GM12878 (cell line): ENCODE results near the gene HIF3A. TPM values are rescaled to one million over a fixed set of nuclear protein-coding genes. Genes with fewer than 3 reads are reported as not detected.

Experiments
- ATAC-seq: fragments of 200-7000 bp; cut with Tn5 transposase; 3 replicates; pipeline ENCODE4 v1.9.1; 2020; ENCODE audit warnings: mild to moderate bottlenecking, moderate library complexity
- BruUV-seq: library from RNA; stranded (reverse); fragments of 400-500 nt; replicated peaks from 2 replicates; lab custom pipeline; 2021; lab: Mats Ljungman, UMichigan
- CTCF ChIA-PET: fragments of 300-600 bp; sonication (Branson Sonifier 250); formaldehyde crosslinking; extraction: SDS; loops from one replicate; lab custom pipeline; 2021; ENCODE audit warnings: inconsistent platforms; lab: Yijun Ruan, JAX
- POLR2A ChIA-PET: fragments of 350-600 bp; formaldehyde crosslinking; extraction: SDS; loops from one replicate; lab custom pipeline; 2021; ENCODE audit warnings: inconsistent platforms; lab: Charles Lee
- RAD21 ChIA-PET: fragments of 300-600 bp; sonication (Branson Sonifier 250); formaldehyde crosslinking; loops from one replicate; lab custom pipeline; 2023; ENCODE audit warnings: antibody characterized with exemption; ENCODE audit not compliant: unreplicated experiment; lab: Charles Lee
- SMC1A ChIA-PET: fragments of 300-600 bp; sonication (Branson Sonifier 250); formaldehyde crosslinking; loops from one replicate; lab custom pipeline; 2023; ENCODE audit not compliant: unreplicated experiment, uncharacterized antibody; lab: Charles Lee
- DNase-seq: peaks from one replicate; pipeline ENCODE4 v3.0.0-alpha.2; 2011; ENCODE audit warnings: low read depth, low spot score
- FAIRE-seq: peaks from 3 replicates; lab custom pipeline; 2011; peaks lifted over from hg19 to GRCh38; lab: Jason Lieb, UNC
- H2AFZ ChIP-seq: 2 replicates; pipeline ENCODE4 v1.6.0; 2011; ENCODE audit warnings: low read depth, low read length, control low read depth; ENCODE audit not compliant: control insufficient read depth
- H3K27ac ChIP-seq: 2 replicates; pipeline ENCODE4 v1.5.1; 2011; ENCODE audit warnings: control low read depth; ENCODE audit not compliant: control insufficient read depth, insufficient read depth
- H3K27me3 ChIP-seq, 2 experiments: replicated peaks in 1 of 2; 2 replicates each; pipeline versions ENCODE4 v1.6.0 to v1.6.1; 2011; ENCODE audit warnings: low read length in 1 of 2; ENCODE audit not compliant: control insufficient read depth in 2 of 2, insufficient read depth in 2 of 2
- H3K36me3 ChIP-seq, 2 experiments: 2 replicates each; pipeline ENCODE4 v1.5.1; 2011; ENCODE audit warnings: low read length in 1 of 2; ENCODE audit not compliant: control insufficient read depth in 2 of 2, insufficient read depth in 2 of 2
- H3K4me1 ChIP-seq: 2 replicates; pipeline ENCODE4 v1.6.1; 2011; ENCODE audit warnings: mild to moderate bottlenecking, low read length, moderate library complexity, mixed read lengths; ENCODE audit not compliant: control insufficient read depth, insufficient read depth
- H3K4me2 ChIP-seq: 2 replicates; pipeline ENCODE4 v1.6.0; 2011; ENCODE audit warnings: control low read depth; ENCODE audit not compliant: control insufficient read depth, insufficient read depth
- H3K4me3 ChIP-seq: fragments of 200-600 bp; sonication (generic); 2 replicates; pipeline ENCODE4 v1.5.1; 2016
- H3K79me2 ChIP-seq: 2 replicates; pipeline ENCODE4 v1.6.0; 2011; ENCODE audit warnings: low read length; ENCODE audit not compliant: control insufficient read depth, insufficient read depth
- H3K9ac ChIP-seq: 2 replicates; pipeline ENCODE4 v1.8.0; 2011; ENCODE audit warnings: low read length, control low read depth, mixed read lengths; ENCODE audit not compliant: control insufficient read depth, insufficient read depth
- H3K9me3 ChIP-seq: replicated peaks from 3 replicates; pipeline ENCODE4 v1.5.1; 2011; ENCODE audit warnings: mild to moderate bottlenecking, low read length; ENCODE audit not compliant: control insufficient read depth, insufficient read depth
- H4K20me1 ChIP-seq: 2 replicates; pipeline ENCODE4 v1.6.0; 2011; ENCODE audit not compliant: control insufficient read depth, insufficient read depth
- ATF3 ChIP-seq: IDR thresholded peaks from 2 replicates; pipeline ENCODE4 v1.6.1; 2011; ENCODE audit warnings: low read depth, mild to moderate bottlenecking, low read length, moderate library complexity, borderline replicate concordance; ENCODE audit errors: extremely low read depth
- ATF7 ChIP-seq: fragments of 450-650 bp; IDR thresholded peaks from 2 replicates; pipeline ENCODE4 v1.6.1; 2016; ENCODE audit warnings: low read depth, mild to moderate bottlenecking
- BMI1 ChIP-seq: fragments of 450-650 bp; IDR thresholded peaks from 2 replicates; pipeline ENCODE4 v1.6.1; 2016; ENCODE audit warnings: mild to moderate bottlenecking, moderate library complexity, borderline replicate concordance
- CREB1 ChIP-seq: IDR thresholded peaks from 2 replicates; pipeline ENCODE4 v1.6.1; 2012; ENCODE audit warnings: low read depth, mild to moderate bottlenecking, inconsistent platforms
- FOS ChIP-seq: IDR thresholded peaks from 3 replicates; pipeline ENCODE4 v1.6.1; 2011; ENCODE audit warnings: borderline replicate concordance; ENCODE audit not compliant: insufficient read length; ENCODE audit errors: extremely low read depth
- FOXM1 ChIP-seq: IDR thresholded peaks from 2 replicates; pipeline ENCODE4 v1.6.1; 2012; ENCODE audit warnings: low read depth, mild to moderate bottlenecking, inconsistent platforms, low read length, moderate library complexity
- GABPA ChIP-seq: IDR thresholded peaks from 2 replicates; pipeline ENCODE4 v1.6.1; 2014; ENCODE audit warnings: antibody characterized with exemption, low read depth, mild to moderate bottlenecking, inconsistent platforms
- IKZF1 ChIP-seq: fragments of 450-650 bp; conservative IDR thresholded peaks from 2 replicates; pipeline ENCODE4 v1.6.1; 2017; ENCODE audit warnings: antibody characterized with exemption, mild to moderate bottlenecking
- IRF5 ChIP-seq: fragments of 450-650 bp; IDR thresholded peaks from 2 replicates; pipeline ENCODE4 v1.6.1; 2017; ENCODE audit warnings: borderline replicate concordance
- MEF2B ChIP-seq: fragments of 450-650 bp; IDR thresholded peaks from 2 replicates; pipeline ENCODE4 v1.6.1; 2018; ENCODE audit warnings: mild to moderate bottlenecking, moderate library complexity; ENCODE audit not compliant: partially characterized antibody, poor library complexity, severe bottlenecking
- NFIC ChIP-seq: IDR thresholded peaks from 2 replicates; pipeline ENCODE4 v1.6.1; 2012; ENCODE audit warnings: low read depth, mild to moderate bottlenecking, inconsistent platforms, low read length, moderate library complexity
- PAX5 ChIP-seq: IDR thresholded peaks from 2 replicates; pipeline ENCODE4 v1.6.1; 2011; ENCODE audit warnings: low read depth, low read length, borderline replicate concordance
- RAD21 ChIP-seq: IDR thresholded peaks from 2 replicates; pipeline ENCODE4 v1.6.1; 2011; ENCODE audit warnings: mild to moderate bottlenecking, low read depth, low read length, moderate library complexity; ENCODE audit not compliant: insufficient read depth
- RB1 ChIP-seq: fragments of 450-650 bp; formaldehyde crosslinking; IDR thresholded peaks from 2 replicates; pipeline ENCODE4 v1.6.1; 2017; ENCODE audit warnings: mild to moderate bottlenecking, borderline replicate concordance
- RUNX3 ChIP-seq: IDR thresholded peaks from 2 replicates; pipeline ENCODE4 v1.6.1; 2012; ENCODE audit warnings: low read length, inconsistent platforms
- SMAD5 ChIP-seq: IDR thresholded peaks from 2 replicates; pipeline ENCODE4 v1.6.1; 2016; ENCODE audit warnings: antibody characterized with exemption, low read depth
- SRF ChIP-seq, 2 experiments: IDR thresholded peaks; 2 replicates each; pipeline ENCODE4 v1.6.1; 2011; ENCODE audit warnings: low read depth in 2 of 2, low read length in 2 of 2, mild to moderate bottlenecking in 1 of 2, moderate library complexity in 1 of 2
- STAT1 ChIP-seq: fragments of 450-650 bp; conservative IDR thresholded peaks from 2 replicates; pipeline ENCODE4 v1.6.1; 2014; ENCODE audit warnings: antibody characterized with exemption, mild to moderate bottlenecking
- ZNF207 ChIP-seq: fragments of 450-650 bp; IDR thresholded peaks from 2 replicates; pipeline ENCODE4 v1.6.1; 2014; ENCODE audit warnings: antibody characterized with exemption, mild to moderate bottlenecking, borderline replicate concordance
- ZZZ3 ChIP-seq: IDR thresholded peaks from 2 replicates; pipeline ENCODE4 v1.6.1; 2011; ENCODE audit warnings: low read depth; ENCODE audit not compliant: control insufficient read depth, insufficient read length
- WGBS: methylation state at CpG from one replicate; pipeline ENCODE4 v1.1.6; 2016; ENCODE audit warnings: low lambda C conversion rate; ENCODE audit not compliant: insufficient replicate concordance, insufficient coverage; ENCODE audit errors: missing lambda C conversion rate; 5-methylcytosine and 5-hydroxymethylcytosine counted together
- in situ Hi-C: fragments of 300-500 bp; cut with MboI; formaldehyde crosslinking; loops from 9 replicates; pipeline ENCODE4 v1.14.3; 2018; ENCODE audit warnings: mixed read lengths
- intact Hi-C: fragments of 100-400 bp; cut with micrococcal nuclease; formaldehyde crosslinking; loops from one replicate; pipeline ENCODE4 v1.14.2; 2022; ENCODE audit not compliant: unreplicated experiment
- polyA plus RNA-seq, 11 experiments: library from polyadenylated mRNA; depleted of rRNA in 4 of 11; unstranded in 6 of 11; stranded (reverse) in 5 of 11; fragments of >200 nt; fragmentation: Nextera tagmentation in 4 of 11; fragmentation: Illumina TruSeq in 1 of 11; extraction: Ambion mirVana in 4 of 11; extraction: Trizol in 1 of 11; gene quantifications; 1 replicate in 1 of 11; 2 replicates in 10 of 11; pipeline versions ENCODE4 v1.2.1 to v1.2.3, GENCODE V29; 2011 to 2016; ENCODE audit warnings: inconsistent platforms in 2 of 11, missing spikeins in 2 of 11, low read depth in 1 of 11
- total RNA-seq, 4 experiments: library from RNA; depleted of rRNA in 3 of 4; stranded (reverse); fragments of >200 nt in 3 of 4; fragmentation: Illumina TruSeq in 1 of 4; extraction: Trizol in 1 of 4; gene quantifications; 2 replicates each; pipeline versions ENCODE4 v1.2.1 to v1.2.3, GENCODE V29; 2013 to 2021

HIF3A gene
- total and polyA plus RNA-seq, 10 of the 15 experiments (the other 5 are each of a cell fraction or from before 2014, with no cell fraction given) = 0.03 to 0.20 (median 0.06) TPM; not detected in 5

- TF ChIP-seq ZZZ3 (no peak), BMI1 (no peak), GABPA (no peak), FOXM1 (no peak), FOS (no peak), PAX5 (no peak), IRF5 (no peak), SMAD5 (no peak), STAT1 (no peak), SRF (IDR thresholded peaks at IDR 0.05; ENCODE audit: low read depth in 2 of 2, low read length in 2 of 2) (no peak), IKZF1 (no peak), RAD21 (no peak), ATF7 (no peak), RB1 (no peak), ZNF207 (no peak), NFIC (no peak), RUNX3 (no peak), ATF3 (no peak), MEF2B (no peak), CREB1 (no peak)
- Histone ChIP-seq H3K79me2 (peaks cover 13% of the 10 kb centered on the region), H3K27ac (no peak overlapping the region), H3K9ac (no peak overlapping the region), H3K4me2 (no peak overlapping the region), H4K20me1 (no peaks in the 10 kb centered on the region), H3K27me3 (no peaks in the 10 kb centered on the region), H3K9me3 (no peaks in the 10 kb centered on the region), H2AFZ (no peak overlapping the region), H3K4me1 (no peaks in the 10 kb centered on the region), H3K4me3 (no peak overlapping the region), H3K36me3 (peaks cover 21 to 25% of the 10 kb centered on the region in 2 experiments)
- FAIRE-seq (no peak), ATAC-seq (no peak), DNase-seq (no peak)
- TSS peak; percentile 4 for BruUV-seq
- WGBS = 74% methylated on average over 4 of the region's 4 CpGs
- in situ Hi-C loops = no loop called here
- SMC1A ChIA-PET = no interaction called here
- POLR2A ChIA-PET = no interaction called here
- CTCF ChIA-PET = no interaction called here
- intact Hi-C loops = no loop called here
- RAD21 ChIA-PET = no interaction called here
Observed at GRCh38 chr19:46365561-46365960, 68.7 kb downstream of the HIF3A start.
